GM12872 (cell line): ENCODE data around the gene PHRF1.

Source experiments
- CTCF ChIP-seq: IDR thresholded peaks from 3 replicates; pipeline ENCODE4 v1.5.1; 2011; ENCODE audit warnings: low read depth, mild to moderate bottlenecking, low read length, moderate library complexity; ENCODE audit not compliant: insufficient read depth

Gene PHRF1

GRCh38 chr11:592918-593317, 16.6 kb downstream of the PHRF1 start:
- TF ChIP-seq CTCF, result no peak

- TF ChIP-seq CTCF, result no peak
Observed at GRCh38 chr11:593347-593746, 17.1 kb downstream of the PHRF1 start.

- no peak for TF ChIP-seq CTCF
Observed at GRCh38 chr11:595400-595799, 19.1 kb downstream of the PHRF1 start.

- TF ChIP-seq CTCF, result no peak
Observed at GRCh38 chr11:596374-596773, 20.1 kb downstream of the PHRF1 start.

- TF ChIP-seq CTCF, result peak; percentile 53; the same call in 2 of the 3 replicates
Observed at GRCh38 chr11:597166-597725, 21.0 kb downstream of the PHRF1 start.

- no peak for TF ChIP-seq CTCF
Observed at GRCh38 chr11:598005-598680, 21.9 kb downstream of the PHRF1 start.

- TF ChIP-seq CTCF, result no peak
Observed at GRCh38 chr11:601573-602245, 25.4 kb downstream of the PHRF1 start.
